Bronchial epithelial cell (primary cell): Measurements from ENCODE around the gene MUC22. TPM values are rescaled to one million over a fixed set of nuclear protein-coding genes. Genes with fewer than 3 reads are reported as not detected.
"Not testable (repeated sequence)": the region's sequence is repeated elsewhere in the genome, so short reads cannot be mapped to it uniquely, and the experiment has no call there.

Experiments used
- DNase-seq: peaks from one replicate; pipeline ENCODE4 v3.0.0-alpha.2; 2010; ENCODE audit warnings: low read depth
- FAIRE-seq: peaks from 2 replicates; lab custom pipeline; 2011; peaks lifted over from hg19 to GRCh38; lab: Jason Lieb, UNC
- H3K27me3 ChIP-seq: 2 replicates; pipeline ENCODE4 v1.5.1; 2011; ENCODE audit warnings: low read length; ENCODE audit not compliant: control insufficient read depth, insufficient read depth
- H3K36me3 ChIP-seq: 2 replicates; pipeline ENCODE4 v1.5.1; 2011; ENCODE audit warnings: low read length; ENCODE audit not compliant: control insufficient read depth, insufficient read depth
- H3K4me3 ChIP-seq: 2 replicates; pipeline ENCODE4 v1.5.1; 2011; ENCODE audit warnings: mild to moderate bottlenecking, low read depth, low read length, control low read depth
- total RNA-seq: library from RNA; depleted of rRNA; stranded (reverse); fragments of >200 nt; gene quantifications from 2 replicates; pipeline ENCODE4 v1.2.1, GENCODE V29; 2014
- TF ChIP-seq, protein P1 (sequence below): IDR thresholded peaks from 2 replicates; pipeline ENCODE4 v1.5.1; 2011; ENCODE audit warnings: mild to moderate bottlenecking, moderate library complexity, low read length, control low read depth, inconsistent platforms; ENCODE audit not compliant: insufficient read depth, severe bottlenecking

MUC22 gene
- total RNA-seq, 1 donor from 2014 or later: under 0.01 TPM

DNA sequence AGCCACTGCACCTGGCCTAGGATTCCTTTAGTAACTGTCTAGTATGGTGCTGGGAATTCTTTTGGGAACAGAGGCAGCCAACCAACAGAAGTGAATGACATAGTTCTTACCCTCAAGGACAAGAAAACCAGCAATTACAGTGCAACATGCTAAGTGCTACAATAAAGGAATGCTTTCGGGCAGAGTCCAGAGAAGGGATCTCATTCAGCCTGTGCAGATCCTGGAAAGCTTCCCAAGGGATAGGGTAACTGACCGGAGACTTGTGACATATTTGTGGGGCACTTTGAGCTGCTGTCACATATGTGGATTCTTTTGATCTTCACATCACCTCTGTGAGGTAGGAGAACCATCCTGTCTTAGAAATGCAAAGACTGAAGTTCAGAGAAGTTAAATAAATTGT lies 55.3 kb downstream of the MUC22 start:
- no peak for DNase-seq
- Histone ChIP-seq H3K36me3 (no peaks in the 10 kb centered on the region), H3K27me3 (no peaks in the 10 kb centered on the region), H3K4me3 (no peak overlapping the region)
- TF ChIP-seq, protein P1, sequence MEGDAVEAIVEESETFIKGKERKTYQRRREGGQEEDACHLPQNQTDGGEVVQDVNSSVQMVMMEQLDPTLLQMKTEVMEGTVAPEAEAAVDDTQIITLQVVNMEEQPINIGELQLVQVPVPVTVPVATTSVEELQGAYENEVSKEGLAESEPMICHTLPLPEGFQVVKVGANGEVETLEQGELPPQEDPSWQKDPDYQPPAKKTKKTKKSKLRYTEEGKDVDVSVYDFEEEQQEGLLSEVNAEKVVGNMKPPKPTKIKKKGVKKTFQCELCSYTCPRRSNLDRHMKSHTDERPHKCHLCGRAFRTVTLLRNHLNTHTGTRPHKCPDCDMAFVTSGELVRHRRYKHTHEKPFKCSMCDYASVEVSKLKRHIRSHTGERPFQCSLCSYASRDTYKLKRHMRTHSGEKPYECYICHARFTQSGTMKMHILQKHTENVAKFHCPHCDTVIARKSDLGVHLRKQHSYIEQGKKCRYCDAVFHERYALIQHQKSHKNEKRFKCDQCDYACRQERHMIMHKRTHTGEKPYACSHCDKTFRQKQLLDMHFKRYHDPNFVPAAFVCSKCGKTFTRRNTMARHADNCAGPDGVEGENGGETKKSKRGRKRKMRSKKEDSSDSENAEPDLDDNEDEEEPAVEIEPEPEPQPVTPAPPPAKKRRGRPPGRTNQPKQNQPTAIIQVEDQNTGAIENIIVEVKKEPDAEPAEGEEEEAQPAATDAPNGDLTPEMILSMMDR: no peak
- FAIRE-seq: no peak

DNA sequence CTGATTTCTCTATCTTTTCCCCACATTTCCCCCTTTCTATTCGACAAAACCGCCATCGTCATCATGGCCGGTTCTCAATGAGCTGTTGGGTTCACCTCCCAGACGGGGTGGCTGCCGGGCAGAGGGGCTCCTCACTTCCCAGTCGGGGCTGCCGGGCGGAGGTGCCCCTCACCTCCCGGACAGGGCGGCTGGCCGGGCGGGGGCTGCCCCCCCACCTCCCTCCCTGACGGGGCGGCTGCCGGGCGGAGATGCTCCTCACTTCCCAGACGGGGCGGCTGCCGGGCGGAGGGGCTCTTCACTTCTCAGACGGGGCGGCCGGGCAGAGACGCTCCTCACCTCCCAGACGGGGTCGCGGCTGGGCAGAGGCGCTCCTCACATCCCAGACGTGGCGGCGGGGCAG lies 56.8 kb downstream of the MUC22 start:
- FAIRE-seq, H3K36me3 ChIP-seq, H3K27me3 ChIP-seq, DNase-seq, H3K4me3 ChIP-seq: not testable (repeated sequence)

DNA sequence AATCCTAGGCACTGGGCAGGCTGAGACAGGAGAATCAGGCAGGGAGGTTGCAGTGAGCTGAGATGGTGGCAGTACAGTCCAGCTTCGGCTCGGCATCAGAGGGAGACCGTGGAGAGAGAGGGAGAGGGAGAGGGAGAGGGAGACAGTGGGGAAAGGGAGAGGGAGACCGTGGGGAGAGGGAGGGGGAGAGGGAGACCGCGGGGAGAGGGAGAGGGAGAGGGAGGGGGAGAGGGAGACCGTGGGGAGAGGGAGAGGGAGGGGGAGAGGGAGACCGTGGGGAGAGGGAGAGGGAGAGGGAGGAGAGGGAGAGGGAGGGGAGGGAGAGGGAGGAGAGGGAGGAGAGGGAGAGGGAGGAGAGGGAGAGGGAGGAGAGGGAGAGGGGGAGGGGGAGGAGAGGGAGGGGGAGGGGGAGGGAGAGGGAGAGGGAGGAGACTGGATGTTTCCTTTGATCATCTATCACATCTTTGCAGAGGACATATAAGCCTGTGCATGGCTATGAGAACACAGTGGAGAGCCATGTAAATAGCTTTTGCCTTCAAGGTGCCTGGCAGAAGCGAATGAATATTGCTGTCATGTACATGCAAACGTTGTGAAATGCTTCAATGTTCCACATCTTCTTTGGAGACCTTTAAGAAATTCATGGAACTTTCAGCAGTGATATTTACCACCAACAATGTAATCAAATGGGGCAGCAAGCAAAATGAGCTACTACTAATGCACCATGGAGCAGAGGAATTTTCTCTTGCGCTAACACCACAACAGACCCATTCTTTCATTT lies 57.8 kb downstream of the MUC22 start:
- H3K36me3 ChIP-seq, DNase-seq, H3K27me3 ChIP-seq, H3K4me3 ChIP-seq, FAIRE-seq: not testable (repeated sequence)

DNA sequence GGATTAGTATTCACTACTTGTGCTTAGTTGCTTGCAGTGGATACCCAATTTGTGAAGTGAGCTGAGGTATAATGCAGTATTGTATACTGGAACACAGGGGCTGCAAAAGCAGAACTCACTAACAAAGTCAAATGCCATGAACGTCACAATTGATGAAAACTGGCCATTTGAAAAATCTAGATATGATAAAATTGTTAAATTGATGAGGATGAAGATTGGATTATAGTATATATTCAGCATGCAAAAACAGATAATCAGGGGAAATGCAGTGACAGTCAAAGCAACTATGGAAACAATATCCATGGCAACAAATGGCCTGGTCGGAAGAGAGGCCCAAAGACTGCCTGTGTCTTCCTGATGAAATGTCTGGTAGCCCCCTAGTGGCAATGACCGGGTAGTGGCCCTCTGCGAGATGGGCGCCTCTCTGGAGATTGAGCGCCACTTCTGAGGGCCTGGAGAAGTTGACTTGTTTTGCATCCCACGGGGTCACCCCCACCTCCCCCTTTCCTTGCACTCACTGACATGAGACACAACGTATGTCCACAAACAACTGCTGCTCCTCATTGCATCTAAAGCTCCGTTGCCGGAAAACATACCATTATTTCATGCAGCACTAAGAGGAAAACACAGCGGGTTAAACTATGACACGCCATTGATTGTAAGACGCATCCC lies 58.5 kb downstream of the MUC22 start:
- Histone ChIP-seq H3K36me3 (no peaks in the 10 kb centered on the region), H3K27me3 (no peaks in the 10 kb centered on the region), H3K4me3 (no peak overlapping the region)
- FAIRE-seq: no peak
- TF ChIP-seq, protein P1: peak; percentile 94
- peak; percentile 72 for DNase-seq

DNA sequence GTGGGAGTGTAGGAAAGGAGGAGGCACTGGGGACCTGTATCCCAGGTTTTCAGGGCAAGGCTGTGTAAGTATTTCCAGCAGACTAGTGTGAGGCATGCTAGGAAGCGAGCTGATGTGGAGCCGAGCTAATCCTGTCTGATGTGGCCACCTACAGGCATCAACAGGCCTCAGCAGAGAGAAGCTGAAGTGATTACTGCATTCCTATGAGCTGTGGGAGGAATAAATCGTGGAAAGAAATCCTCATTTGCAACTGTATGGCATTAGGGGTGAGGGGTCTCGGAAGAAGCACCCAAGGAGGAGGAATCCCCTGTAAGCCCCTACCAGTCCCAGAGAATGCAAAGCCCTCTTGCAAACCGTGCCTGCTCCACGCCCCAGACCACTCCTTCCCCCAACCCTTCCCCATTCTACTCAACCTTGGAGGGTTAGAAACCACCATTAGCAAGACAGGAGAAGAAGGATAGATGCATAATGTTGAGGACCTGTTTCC lies 60.5 kb downstream of the MUC22 start:
- FAIRE-seq (peak; percentile 89), DNase-seq (peak; percentile 75)
- TF ChIP-seq, protein P1: peak; percentile 85
- Histone ChIP-seq H3K27me3 (no peaks in the 10 kb centered on the region), H3K4me3 (no peak overlapping the region), H3K36me3 (no peaks in the 10 kb centered on the region)

DNA sequence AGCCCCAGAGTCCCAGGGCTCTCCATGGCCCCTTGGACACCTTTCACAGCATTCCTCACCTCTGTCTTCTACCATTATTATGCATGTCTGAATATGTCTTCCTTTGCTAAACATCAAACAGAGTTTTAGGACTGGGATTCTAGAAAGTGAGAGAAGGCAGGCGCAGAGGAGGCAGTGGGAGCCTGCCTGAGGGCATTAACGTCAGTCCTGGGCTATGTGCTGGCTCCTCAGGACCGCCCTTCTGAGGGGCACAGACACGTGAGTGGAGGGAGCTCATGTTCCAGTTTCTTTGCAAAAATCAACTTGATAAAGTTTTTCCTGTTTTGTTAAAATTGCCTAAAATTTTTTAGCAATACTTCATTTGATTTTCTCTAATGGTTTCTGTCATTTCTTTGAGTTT lies 64.1 kb downstream of the MUC22 start:
- no peaks in the 10 kb centered on the region for H3K36me3 ChIP-seq
- no peaks in the 10 kb centered on the region for H3K27me3 ChIP-seq
- TF ChIP-seq, protein P1: no peak
- H3K4me3 ChIP-seq: no peak overlapping the region
- DNase-seq: no peak
- no peak for FAIRE-seq
